Effector CD8-positive, alpha-beta T cell (primary cell): Measurements from ENCODE around the gene HSFX2.
A peak's percentile ranks its signal among the peaks of the same experiment; 100 is the strongest.
"Not testable (repeated sequence)": the region's sequence is repeated elsewhere in the genome, so short reads cannot be mapped to it uniquely, and the experiment has no call there.

Experiments
- DNase-seq: peaks from one replicate; lab custom pipeline; 2025; lab: John Stamatoyannopoulos, UW
- total RNA-seq, 4 experiments: gene quantifications; one replicate each; lab custom pipeline; 2026; lab: John Stamatoyannopoulos, UW

HSFX2 gene
- total RNA-seq, result 0 reads per million in 4 experiments

- DNase-seq, result not testable (repeated sequence)
Observed at GRCh38 chrX:149595214-149595613, at the start of gene HSFX2. Gene HSFX2 (minus strand): TSS chrX:149595314. CDS start chrX:149594700, 614 bp downstream.

- no peak for DNase-seq
Observed at GRCh38 chrX:149643496-149643895, 48.4 kb upstream of the HSFX2 start.

DNA sequence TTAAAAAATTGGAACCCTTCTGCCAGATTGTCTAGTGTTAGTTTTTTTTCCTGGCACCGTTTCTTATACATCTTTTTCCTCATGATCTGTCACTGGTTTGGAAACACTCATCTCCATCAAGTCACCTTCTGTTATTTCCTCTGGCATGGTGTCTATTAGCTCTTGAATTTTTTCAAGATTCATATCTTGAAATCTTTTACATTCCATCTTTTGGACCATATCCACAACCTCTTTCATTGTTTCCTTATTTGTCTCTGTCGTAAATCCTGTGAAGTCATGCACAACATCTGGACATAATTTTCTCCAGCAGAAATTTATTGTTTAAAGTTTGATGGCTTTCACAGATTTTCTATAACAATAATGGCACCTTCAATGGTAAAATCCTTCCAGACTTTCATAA lies 46.7 kb upstream of the HSFX2 start:
- no peak for DNase-seq

DNA sequence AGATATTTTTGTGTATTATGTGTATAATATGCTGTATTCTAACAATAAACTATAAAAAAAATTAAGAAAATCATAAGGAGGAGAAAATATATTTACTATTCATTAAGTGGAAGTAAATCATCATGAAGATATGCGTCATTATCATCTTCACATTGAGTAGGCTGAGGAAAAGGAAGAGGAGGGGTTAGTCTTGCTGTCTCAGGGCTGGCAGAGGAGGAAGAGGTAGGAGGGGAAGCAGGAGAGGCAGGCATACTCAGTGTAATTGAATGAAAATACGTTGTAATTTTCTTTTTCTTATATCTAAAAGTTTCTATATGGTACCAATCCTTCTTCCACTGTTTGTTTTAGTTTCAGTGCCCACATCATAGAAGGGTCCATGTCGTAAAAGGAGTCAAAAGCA lies 46.3 kb upstream of the HSFX2 start:
- no peak for DNase-seq

DNA sequence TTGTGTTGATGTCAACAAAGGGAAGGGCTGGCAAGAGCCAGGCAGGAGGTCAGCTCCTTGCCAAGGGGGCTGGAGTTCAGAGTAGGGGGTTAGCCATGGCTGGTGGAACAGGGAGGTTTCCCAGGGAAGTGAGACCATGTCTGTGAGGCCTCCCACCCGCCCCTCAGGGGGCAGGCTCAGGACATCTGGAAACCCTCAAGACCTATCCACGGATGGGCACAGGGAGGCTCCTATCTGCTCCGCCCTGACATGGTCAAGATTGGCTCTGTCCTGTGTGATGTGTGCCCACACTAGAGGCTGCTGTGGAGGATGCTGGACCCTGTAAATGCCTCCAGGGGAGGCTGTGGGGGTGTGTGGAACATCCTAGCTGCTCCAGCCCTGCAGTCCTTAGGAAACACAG lies 44.5 kb upstream of the HSFX2 start:
- no peak for DNase-seq

- DNase-seq, result no peak
Observed at GRCh38 chrX:149638860-149639259, 43.7 kb upstream of the HSFX2 start.

- DNase-seq, result no peak
Observed at GRCh38 chrX:149633511-149633910, 38.4 kb upstream of the HSFX2 start.

DNA sequence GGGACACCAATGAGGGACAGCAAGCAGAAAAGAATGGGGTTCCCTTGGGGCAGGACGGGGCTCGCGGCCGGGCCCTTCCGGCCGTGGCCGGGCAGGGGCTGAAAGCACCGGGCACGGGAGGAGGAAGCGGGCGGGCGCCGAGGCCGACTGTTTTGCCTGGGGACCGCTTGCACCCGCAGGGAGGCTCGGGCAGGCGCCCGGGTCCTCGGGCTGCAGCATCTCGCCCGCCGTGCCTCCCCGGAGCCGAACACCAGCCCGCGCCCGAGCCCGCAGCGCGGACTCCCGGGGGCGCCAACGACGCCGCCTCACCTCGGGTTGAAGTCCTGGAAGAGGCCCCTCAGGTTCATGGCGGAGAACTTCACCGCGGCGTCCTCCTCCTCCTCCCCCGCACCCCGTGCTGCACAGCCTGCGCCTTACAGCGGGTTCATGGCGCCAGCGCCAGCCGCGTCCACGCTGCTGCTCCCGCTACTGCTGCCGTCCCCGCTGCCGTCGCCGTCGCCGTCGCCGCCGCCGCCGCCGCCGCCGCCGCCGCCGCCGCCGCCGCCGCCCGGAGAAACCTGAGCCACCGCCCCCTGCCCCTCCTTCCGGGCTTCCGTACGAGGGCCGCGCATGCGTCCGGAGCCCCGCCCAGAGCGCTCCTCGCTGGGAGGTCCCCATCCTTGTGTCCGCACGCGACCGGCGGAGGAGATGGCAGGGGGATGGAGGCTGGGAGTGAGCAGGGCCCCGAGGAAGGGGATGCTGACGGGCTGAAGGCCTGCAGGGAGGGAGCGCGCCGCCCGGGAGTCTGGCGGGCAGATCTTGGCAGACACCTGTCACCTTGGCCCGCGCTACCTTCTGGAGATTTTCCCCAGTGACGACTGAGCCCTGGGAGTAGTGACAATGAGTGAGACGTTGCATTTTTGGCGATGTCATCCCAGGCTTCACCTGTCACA lies 36.4 kb upstream of the HSFX2 start, which contains the start of gene TMEM185A:
Gene TMEM185A, minus strand, starts transcription at position 559 of the 932 bp plus-strand sequence. Its CDS starts 212 bp downstream, at position 347.
- peak; percentile 63 for DNase-seq

DNA sequence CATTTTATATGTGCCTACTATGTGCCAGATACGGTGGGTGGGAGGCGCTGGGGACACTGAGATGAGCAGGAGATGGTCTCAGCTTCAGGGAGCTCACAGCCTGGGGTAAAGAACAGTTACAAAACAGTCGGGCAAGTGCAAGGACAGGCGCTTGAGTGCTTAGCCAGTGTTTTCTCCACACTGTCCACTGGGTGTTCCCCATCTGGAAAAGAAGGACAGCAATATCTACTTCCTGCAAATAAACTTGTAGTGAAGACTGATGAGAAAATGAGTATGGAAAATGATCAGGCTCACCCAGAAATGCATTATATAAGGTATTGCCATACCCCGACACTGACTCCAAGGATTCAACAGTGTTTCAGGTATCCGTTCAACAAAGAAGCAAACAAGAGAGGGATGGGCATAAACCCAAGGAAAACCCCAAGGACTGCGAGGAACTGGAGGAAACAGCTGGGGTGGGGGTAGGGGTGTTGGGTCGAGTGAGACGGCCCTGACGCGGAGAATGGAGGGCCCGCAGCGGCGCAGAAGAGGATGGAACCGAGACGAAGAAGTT lies 35.6 kb upstream of the HSFX2 start:
- no peak for DNase-seq

DNA sequence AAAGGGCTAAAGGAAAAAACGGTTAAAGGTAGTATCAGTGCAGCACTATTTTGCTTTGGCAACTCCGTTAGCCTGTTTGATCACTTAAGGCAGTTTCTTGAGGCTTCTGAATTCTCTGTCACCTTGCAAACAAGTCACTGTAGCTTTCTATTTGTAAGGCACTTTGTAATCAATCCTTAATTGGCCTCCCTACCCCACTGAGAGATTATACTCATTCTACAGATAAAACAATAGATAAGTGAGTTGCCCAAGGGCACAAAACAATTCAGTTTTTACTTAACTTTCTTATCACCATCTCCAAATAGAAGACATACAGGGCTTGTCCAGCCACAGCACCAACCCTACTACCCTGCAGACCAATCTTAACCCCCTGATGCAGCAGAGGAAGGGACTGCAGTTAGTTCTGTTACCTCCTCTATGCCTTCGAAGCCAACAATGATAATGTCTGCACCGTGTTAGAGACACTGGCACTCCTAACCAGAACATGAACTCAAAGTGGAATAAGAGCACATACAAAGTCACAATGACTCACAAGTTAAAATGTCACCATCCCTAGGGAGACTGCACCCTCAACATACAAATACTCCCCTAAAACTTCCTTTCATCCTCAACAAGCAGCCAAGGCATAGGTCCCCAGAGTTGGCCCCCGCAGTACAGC lies 34.7 kb upstream of the HSFX2 start:
- no peak for DNase-seq

GRCh38 chrX:149628768-149629167 lies 33.7 kb upstream of the HSFX2 start:
- no peak for DNase-seq

DNA sequence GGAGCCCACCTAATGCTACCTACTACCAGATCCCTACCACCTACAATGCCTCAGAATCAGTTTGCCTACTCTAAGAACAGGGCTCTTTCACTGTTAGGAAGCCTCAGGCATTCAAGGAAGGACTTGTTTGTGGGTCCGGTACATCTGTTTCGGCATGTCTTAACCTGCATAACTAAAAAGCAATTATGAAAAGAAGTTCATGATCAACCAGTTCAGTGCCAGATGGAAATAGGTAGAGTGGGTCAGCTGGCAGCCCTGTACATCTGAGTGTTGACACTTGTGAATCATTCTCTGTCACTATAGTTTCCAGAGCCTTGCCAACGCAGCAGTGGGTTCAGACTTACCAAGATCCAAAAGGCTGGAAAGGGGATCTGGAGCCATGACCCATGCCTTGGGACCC lies 33.2 kb upstream of the HSFX2 start:
- no peak for DNase-seq

GRCh38 chrX:149626829-149627228 lies 31.7 kb upstream of the HSFX2 start:
- not testable (repeated sequence) for DNase-seq

DNA sequence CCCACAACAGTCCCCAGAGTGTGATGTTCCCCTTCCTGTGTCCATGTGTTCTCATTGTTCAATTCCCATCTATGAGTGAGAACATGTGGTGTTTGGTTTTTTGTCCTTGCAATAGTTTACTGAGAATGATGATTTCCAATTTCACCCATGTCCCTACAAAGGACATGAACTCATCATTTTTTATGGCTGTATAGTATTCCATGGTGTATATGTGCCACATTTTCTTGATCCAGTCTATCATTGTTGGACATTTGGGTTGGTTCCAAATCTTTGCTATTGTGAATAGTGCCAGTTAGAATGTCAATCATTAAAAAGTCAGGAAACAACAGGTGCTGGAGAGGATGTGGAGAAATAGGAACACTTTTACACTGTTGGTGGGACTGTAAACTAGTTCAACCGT lies 24.5 kb upstream of the HSFX2 start:
- DNase-seq, result not testable (repeated sequence)

DNA sequence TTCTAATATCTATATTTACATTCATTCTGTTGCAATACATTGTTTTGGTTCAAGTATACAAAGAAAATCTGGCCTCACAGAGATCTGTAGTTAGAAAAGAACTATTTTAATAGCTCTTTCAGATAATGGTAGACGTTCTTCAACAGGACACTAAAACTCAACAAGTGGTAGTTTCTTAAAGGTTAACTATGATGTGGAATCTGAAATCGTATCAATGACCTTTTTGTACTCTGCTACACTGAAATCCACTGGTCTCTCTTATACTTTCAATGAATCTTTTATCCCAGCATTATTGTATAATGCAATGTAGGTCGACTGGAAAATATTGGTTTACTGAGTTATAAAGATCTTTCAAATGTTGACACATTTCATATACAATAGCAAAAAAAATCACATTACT lies 23.8 kb upstream of the HSFX2 start:
- no peak for DNase-seq

DNA sequence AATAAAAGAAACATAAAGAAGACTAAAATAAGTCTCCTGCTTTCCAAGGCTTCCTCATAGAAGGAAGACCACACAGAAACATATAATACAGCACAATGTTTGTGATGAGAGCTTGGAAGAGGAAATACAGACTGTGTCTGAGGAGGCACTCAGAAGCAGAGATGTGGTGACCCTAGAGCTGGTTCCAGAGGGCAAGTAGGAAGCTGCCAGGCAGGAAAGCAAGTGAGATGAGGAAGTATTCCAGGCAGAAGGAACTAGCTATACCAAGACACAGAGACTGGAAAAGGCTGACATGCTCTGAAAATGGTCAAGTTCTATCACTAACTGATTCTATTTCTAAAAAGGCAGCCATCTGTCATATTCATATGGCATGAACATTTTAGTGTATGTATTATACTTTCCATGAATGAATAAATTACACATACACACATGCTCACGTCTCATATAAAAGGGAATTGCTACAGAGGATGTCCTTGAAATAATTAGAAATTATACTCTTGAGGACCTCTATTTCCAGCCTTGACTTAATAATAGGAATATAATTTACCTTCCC lies 16.6 kb upstream of the HSFX2 start:
- DNase-seq, result no peak

- no peak for DNase-seq
Observed at GRCh38 chrX:149610511-149610910, 15.4 kb upstream of the HSFX2 start.

DNA sequence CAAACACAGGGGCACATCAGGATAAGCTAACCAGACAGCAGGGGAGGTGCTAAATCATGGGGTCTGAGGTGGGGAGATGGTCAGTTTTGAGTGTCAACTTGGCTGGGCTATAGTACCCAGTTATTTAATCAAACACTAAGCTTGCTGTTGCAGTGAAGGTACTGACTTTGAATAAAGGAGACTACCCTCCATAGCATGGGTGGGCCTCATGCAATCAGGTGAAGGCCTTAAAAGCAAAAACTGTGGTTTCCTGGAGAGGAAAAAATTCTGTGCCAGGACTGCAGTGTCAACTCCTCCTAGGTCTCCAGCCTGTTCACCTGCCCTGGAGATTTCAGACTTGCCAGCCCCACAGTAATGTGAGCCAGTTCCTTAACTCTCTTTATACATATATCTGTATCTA lies 12.6 kb upstream of the HSFX2 start:
- DNase-seq, result no peak

DNA sequence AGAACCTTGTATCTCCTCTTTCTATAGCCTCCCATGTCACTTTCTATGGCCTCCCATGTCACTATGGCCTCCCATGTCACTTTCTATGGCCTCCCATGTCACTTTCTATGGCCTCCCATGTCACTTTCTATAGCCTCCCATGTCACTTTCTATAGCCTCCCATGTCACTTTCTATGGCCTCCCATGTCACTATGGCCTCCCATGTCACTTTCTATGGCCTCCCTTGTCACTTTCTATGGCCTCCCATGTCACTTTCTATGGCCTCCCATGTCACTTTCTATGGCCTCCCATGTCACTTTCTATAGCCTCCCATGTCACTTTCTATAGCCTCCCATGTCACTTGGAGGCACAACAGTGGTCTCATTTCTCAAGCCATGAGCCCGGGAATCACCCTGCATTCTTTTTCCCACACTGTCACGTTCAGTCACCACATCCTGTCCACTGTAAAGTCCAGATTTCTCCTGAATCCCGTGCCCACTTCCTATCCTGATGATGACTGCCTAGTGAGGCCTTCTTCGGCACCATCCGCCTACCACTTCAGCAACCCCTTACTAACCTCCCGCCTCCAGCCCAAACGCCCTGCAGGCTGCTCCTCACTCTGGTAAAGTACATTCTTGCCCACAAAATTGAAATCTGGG lies 10.3 kb upstream of the HSFX2 start:
- DNase-seq, result not testable (repeated sequence)

DNA sequence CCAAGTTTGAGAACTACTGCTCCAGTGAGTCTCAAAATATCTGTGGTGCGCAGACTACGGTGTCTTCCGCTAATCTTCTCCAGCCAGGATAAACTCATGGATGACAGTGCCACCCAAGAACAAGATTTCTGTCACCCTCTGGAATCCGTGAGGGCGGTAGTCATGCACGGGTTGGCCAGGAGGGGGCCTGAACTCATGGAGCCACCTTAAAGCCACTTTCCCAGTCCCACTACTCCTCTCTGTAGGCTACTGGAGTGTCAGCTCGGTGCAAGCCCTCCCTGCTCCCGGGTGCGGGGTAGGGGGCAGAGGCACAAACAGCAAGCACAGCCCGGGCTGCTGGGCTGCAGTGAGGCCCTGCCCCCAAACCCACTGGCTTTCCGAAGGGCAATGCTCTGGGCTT lies 3.5 kb upstream of the HSFX2 start:
- not testable (repeated sequence) for DNase-seq

DNA sequence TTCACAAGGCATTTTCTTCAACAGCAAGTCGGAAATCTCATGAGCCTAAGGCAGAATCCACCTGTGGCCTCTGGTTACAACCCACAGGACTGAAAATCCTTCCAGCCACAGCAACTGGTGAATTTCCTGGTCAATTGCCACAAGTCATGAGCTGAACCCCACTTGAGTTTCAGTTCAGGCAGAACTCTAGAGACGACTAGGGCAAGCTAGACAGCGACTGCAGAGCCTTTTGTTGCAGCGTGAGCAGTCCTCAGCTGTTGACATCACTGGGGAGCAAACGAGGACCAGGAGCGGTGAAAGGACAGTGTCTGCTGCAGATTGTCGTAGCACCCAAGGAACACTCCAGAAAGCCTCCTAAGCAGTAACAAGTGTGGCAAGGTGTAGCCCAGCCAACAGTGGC lies 829 bp upstream of the HSFX2 start:
- not testable (repeated sequence) for DNase-seq

GRCh38 chrX:149590993-149591392 lies 4.1 kb downstream of the HSFX2 start:
- DNase-seq, result not testable (repeated sequence)
